ENCODE measurements around the gene DNMT3B.

DNA sequence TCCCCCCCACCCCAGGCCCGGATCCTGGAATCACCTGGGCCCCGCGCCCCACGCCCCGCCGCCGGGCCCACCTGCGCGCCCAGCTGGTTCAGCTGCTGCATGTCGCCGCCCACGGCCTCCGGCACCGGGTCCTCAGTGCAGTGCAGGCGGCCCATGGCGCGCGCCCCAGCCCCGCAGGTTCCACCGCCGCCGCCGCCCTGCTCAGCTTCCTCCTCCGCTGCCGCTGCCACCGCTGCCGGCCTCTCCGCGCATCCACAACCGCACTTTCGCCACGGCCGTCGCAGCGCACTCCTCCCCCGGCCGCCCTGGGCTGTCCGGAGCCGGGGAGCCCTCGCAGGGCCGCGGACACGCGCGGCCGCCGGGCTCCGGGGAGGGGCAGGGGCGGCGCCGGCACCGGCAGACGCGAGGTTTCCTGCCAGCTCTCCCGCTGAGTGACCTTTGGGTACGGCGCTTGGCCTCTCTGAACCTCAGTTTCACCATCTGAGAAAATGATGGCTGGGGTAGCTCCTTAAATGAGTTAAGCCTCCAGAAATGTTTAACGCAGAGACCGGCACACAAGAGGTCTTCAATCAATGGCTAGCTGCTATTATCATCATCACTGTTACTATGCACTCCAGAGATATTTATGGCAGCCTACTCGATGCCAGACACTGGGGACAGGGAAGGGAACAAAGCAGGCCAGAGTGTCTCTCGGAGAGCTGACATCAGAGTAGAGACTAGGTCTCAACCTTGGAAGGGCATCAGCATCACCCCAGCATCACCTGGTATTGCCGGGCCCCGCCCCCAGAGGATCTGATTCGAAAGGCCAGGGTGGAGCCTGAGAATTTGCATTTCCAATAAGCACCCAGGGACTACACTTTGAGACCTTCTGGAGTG lies 18.7 kb upstream of the DNMT3B start, which contains the start of gene COMMD7:
- TF ChIP-seq, protein P1, sequence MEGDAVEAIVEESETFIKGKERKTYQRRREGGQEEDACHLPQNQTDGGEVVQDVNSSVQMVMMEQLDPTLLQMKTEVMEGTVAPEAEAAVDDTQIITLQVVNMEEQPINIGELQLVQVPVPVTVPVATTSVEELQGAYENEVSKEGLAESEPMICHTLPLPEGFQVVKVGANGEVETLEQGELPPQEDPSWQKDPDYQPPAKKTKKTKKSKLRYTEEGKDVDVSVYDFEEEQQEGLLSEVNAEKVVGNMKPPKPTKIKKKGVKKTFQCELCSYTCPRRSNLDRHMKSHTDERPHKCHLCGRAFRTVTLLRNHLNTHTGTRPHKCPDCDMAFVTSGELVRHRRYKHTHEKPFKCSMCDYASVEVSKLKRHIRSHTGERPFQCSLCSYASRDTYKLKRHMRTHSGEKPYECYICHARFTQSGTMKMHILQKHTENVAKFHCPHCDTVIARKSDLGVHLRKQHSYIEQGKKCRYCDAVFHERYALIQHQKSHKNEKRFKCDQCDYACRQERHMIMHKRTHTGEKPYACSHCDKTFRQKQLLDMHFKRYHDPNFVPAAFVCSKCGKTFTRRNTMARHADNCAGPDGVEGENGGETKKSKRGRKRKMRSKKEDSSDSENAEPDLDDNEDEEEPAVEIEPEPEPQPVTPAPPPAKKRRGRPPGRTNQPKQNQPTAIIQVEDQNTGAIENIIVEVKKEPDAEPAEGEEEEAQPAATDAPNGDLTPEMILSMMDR (IDR thresholded peaks at IDR 0.05), result no peak
- peak in 1 of 2 donors; percentile 49 for TF ChIP-seq POLR2A (IDR thresholded peaks at IDR 0.05)

Data from thyroid gland (tissue), 4 donors.